Hippocampal formation (tissue), 2 donors: ENCODE measurements around the gene JSRP1.

ENCODE experiments used
- DNase-seq, 2 donors: peaks; one replicate each; lab custom pipeline; 2025; lab: John Stamatoyannopoulos, UW

The JSRP1 gene

GRCh38 chr19:2232286-2233151, 23.7 kb downstream of the JSRP1 start:
- DNase-seq, result no peak

- DNase-seq, result no peak
Observed at GRCh38 chr19:2231621-2232221, 24.5 kb downstream of the JSRP1 start.

- DNase-seq, result no peak
Observed at GRCh38 chr19:2230807-2231533, 25.2 kb downstream of the JSRP1 start.

DNA sequence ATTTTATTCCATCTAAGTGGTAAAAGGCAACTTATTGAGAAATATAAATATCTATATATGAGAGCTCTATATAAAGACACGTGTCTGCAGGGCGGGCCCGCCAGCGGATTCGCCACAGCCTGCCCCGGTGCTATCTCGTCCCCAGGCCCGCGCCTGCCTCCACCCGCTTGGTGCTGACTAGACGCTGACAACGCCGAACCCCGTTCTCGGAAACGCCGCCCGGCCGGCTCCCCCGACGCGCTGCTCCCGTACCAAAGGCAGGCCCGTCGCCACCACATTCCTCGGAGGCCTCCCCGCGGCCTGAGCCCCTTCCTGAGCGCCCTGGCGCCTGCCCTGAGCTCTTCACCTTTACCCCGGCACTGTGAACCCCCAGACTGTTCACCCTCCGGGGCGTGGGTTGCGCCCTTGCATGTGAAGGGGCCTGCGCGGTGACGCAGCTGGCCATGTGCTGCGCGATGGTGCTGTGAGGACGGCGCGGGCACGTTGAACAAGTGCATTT, 26.1 kb downstream of the JSRP1 start:
- DNase-seq, result no peak

DNA sequence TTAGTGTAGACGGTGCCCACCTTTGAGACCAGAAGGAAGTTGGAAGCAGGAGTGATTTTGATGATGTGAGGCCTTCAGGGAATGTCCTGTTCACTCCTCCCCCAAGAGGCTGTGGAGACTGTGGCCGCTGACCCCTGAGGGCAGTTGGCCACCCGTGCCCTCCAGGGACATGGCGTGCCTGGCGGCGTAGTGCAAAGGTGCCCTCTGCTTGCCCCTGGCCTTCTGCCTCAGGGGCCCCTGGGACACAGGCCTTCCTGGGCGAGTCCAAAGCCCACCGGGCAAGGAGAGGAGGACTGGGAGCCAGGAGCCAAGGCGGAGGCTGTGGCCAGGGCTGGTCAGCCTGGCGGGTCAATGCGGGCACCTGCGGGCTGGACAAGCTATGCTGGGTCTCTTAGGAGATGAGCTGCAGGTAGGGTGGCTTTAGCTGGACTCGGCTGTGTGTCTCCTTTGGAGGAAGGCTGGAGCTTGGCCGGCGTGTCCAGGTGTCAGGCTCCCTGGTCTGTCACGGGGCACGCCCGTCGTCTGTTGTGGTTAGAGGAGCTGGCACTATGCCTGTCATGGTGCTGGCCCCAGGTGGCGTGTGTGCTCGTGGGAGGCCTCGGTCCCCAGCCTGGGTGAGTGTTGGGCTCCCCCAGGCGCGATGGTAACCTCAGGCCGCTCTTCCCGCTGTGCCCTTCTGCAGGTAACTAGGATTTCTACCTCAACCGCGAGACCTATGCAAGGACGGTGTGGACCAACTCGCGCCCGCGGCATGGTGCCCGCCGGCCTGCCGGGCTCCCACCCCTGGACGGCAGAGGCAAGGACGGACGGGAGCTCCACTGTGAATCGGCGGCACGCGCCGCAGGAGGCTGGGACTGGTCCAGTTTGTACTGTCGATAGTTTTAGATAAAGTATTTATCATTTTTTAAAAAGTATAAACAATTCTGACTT, 26.8 kb downstream of the JSRP1 start:
- no peak for DNase-seq

- no peak for DNase-seq
Observed at GRCh38 chr19:2228157-2229030, 27.8 kb downstream of the JSRP1 start.

GRCh38 chr19:2227415-2228156, 28.6 kb downstream of the JSRP1 start:
- no peak for DNase-seq

- no peak for DNase-seq
Observed at GRCh38 chr19:2226840-2227360, 29.3 kb downstream of the JSRP1 start.

DNA sequence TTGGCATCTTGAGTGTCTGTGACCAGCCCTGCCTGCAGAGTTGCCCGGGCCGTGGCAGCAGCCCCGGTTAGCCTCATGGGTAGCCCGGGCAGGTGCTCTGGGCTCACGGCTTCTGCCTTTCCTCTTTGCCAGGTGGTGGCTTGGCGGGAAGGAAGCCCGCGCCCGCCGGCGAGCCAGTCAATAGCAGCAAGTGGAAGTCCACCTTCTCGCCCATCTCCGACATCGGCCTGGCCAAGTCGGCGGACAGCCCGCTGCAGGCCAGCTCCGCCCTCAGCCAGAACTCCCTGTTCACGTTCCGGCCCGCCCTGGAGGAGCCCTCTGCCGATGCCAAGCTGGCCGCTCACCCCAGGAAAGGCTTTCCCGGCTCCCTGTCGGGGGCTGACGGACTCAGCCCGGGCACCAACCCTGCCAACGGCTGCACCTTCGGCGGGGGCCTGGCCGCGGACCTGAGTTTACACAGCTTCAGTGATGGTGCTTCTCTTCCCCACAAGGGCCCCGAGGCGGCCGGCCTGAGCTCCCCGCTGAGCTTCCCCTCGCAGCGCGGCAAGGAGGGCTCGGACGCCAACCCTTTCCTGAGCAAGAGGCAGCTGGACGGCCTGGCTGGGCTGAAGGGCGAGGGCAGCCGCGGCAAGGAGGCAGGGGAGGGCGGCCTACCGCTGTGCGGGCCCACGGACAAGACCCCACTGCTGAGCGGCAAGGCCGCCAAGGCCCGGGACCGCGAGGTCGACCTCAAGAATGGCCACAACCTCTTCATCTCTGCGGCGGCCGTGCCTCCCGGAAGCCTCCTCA, 30.0 kb downstream of the JSRP1 start:
- no peak for DNase-seq

DNA sequence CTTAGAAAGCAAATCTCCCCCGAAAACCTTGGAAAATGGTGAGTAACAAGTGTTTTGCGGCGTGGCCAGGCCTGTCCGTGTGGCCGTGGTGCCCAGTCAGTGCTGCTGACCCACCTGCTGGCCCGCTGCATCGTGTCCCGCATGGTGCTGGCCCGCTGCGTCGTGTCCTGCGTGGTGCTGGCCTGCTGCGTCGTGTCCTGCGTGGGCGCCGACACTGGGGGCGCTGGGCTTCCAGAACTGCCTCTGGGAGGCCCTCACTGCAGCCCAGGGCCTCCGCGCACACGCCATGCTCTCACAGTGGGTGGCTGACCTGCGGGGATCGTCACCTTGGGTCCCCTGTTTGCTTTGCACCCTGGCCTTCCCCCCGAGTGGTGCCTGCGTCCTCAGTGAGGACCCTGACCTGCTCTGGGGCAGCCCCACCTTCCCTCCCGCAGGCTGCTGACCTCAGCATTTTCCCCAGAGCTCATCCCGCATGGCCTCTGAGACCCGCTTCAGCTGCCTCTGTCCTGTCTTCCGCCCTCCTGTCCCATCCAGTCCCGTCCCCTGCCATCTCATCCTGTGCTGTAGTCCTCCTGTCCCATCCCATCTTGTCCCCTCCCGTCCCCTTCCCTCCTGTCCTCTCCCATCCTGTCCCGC, 30.7 kb downstream of the JSRP1 start:
- DNase-seq, result no peak

DNA sequence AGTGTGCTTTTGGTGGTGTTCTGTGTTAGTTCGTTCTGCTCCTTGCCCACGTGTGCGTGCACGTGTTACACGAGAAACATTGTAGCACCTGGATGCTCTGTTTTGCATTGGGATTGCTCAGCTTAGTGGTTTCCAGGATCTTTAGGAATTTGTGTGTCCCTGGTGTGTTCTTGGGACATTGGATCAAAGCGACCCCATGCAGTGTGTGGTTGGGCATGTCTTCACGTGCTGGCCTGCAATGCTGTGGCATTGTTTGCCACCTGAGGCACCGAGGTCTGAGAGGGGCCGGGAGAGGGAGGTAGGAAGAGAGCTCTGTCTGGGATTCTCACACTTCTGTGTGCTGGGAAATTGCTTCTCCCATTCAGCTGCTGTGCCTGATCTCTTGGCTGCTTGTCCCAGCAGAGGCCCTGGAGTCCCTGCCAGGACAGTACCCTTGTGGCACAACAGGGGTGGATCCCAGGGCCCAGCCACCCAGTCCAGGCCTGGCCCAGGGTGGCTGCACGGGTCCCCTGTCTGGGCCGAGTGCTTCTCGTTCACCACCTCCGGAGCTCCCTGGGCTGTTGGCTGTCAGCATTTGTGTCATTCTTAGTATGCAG, 31.4 kb downstream of the JSRP1 start:
- DNase-seq, result no peak

- DNase-seq, result no peak
Observed at GRCh38 chr19:2223959-2224358, 32.3 kb downstream of the JSRP1 start.

GRCh38 chr19:2223391-2223790, 32.8 kb downstream of the JSRP1 start:
- no peak for DNase-seq

- DNase-seq, result no peak
Observed at GRCh38 chr19:2221918-2222317, 34.3 kb downstream of the JSRP1 start.

DNA sequence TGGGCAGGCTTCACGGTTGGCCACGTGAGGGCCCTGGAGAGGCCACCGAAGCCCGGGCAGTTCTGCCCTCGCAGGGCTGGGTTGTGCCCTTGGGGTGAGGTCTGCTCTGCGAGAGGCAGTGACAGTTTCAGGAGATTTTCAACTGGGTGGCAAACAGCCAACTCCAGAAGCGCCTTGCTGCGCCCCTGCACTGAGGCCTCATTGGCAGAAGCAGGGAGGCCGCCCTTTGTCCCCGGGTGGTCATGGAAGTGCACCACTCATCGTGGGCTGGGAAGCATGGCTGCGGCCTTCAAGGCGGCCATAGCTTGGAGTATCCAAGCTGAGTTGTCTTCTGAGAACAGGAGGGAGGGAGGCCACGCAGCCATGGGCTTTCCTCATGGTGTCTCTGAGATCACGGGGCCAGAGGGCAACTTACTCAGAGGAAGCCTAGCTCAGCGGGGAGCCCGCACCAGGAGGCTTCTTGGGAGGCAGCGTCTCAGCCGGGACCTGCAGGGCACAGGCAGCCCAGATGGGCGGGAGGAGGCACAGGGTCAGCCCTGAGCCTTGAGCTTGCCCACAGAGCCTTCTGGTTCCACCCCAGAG, 34.9 kb downstream of the JSRP1 start:
- no peak for DNase-seq

DNA sequence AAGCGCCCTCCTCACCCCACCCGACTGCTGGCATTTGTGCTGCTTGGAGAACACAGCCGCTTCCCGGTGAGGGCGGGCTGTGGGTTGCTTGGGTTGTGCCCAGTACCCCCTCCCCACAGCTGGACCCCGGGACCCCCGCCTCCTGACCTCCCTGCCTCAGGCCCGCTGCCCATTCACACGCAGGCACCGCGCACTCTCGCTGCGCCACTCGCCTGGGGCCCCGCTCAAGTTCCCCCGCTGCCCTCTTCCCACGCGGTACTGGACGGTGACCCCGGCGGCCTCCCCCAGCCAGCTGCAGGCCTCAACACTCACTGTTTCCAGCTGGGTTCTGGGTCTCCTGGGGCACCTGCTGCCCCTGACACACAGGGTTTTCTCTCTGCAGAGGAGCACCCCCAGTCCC, 36.5 kb downstream of the JSRP1 start:
- no peak for DNase-seq

GRCh38 chr19:2217591-2217990, 38.6 kb downstream of the JSRP1 start:
- DNase-seq, result no peak
